Activated CD8-positive, alpha-beta T cell treated with anti-CD3 and anti-CD28 coated beads for 36 hours (primary cell): ENCODE data around the gene ANO7. TPM values are rescaled to one million over a fixed set of nuclear protein-coding genes. Genes with fewer than 3 reads are reported as not detected.

Experiments used
- ATAC-seq: fragments of 200-7000 bp; cut with Tn5 transposase; one replicate; pipeline ENCODE4 v1.10.0; 2021; ENCODE audit warnings: mild to moderate bottlenecking, moderate library complexity
- CTCF ChIA-PET: fragments of 350-600 bp; sonication (Branson Sonifier 250); formaldehyde crosslinking; loops from one replicate; lab custom pipeline; 2021; ENCODE audit warnings: antibody characterized with exemption; lab: Charles Lee
- POLR2A ChIA-PET: fragments of 350-600 bp; sonication (Branson Sonifier 250); formaldehyde crosslinking; loops from one replicate; lab custom pipeline; 2021; ENCODE audit warnings: antibody characterized with exemption; lab: Charles Lee
- DNase-seq: peaks from one replicate; pipeline ENCODE4 v3.0.0-alpha.2; 2020
- H3K27ac Mint-ChIP-seq: one replicate; pipeline ENCODE4 v1.8.0; 2021; ENCODE audit warnings: mild to moderate bottlenecking, mixed read lengths
- H3K27me3 Mint-ChIP-seq: one replicate; pipeline ENCODE4 v1.8.0; 2021; ENCODE audit warnings: mixed read lengths
- H3K36me3 Mint-ChIP-seq: one replicate; pipeline ENCODE4 v1.8.0; 2021; ENCODE audit warnings: low read depth, mixed read lengths
- H3K4me1 Mint-ChIP-seq: one replicate; pipeline ENCODE4 v1.8.0; 2021; ENCODE audit warnings: low read depth, mixed read lengths
- H3K4me3 Mint-ChIP-seq: one replicate; pipeline ENCODE4 v1.8.0; 2021; ENCODE audit warnings: mild to moderate bottlenecking, moderate library complexity, mixed read lengths
- H3K9me3 Mint-ChIP-seq: one replicate; pipeline ENCODE4 v1.8.0; 2021; ENCODE audit warnings: mixed read lengths
- CTCF ChIP-seq: fragments of 200-600 bp; IDR thresholded peaks from one replicate; pipeline ENCODE4 v1.8.0; 2022; ENCODE audit warnings: antibody characterized with exemption, mild to moderate bottlenecking
- intact Hi-C: fragments of 100-400 bp; cut with micrococcal nuclease; formaldehyde crosslinking; loops from one replicate; pipeline ENCODE4 v1.10.0; 2022
- total RNA-seq, 2 experiments: library from RNA; stranded (reverse); gene quantifications; one replicate each; pipeline ENCODE4 v1.2.3, GENCODE V29; 2021

ANO7 gene
- 1 to 10 TPM; 5.1 to 5.4 TPM for total RNA-seq

GRCh38 chr2:241188361-241189092 is at the start of gene ANO7:
ANO7 (plus strand) TSS chr2:241188677; CDS start chr2:241190064, 1,387 bp downstream.
- TF ChIP-seq CTCF: no peak
- no peaks in the 10 kb centered on the region for H3K27me3 Mint-ChIP-seq
- intact Hi-C loops: no loop called here
- no peak within 1 kb of the TSS for H3K27ac Mint-ChIP-seq
- DNase-seq (no peak), ATAC-seq (no peak)
- no peaks in the 10 kb centered on the region for H3K4me1 Mint-ChIP-seq
- no peaks in the 10 kb centered on the region for H3K9me3 Mint-ChIP-seq
- CTCF ChIA-PET: no interaction called here
- POLR2A ChIA-PET: no interaction called here
- H3K36me3 Mint-ChIP-seq: no peaks in the 10 kb centered on the region
- H3K4me3 Mint-ChIP-seq: no peak within 1 kb of the TSS

- ChIA-PET POLR2A (no interaction called here), CTCF (no interaction called here)
- Mint-ChIP-seq H3K4me1 (no peaks in the 10 kb centered on the region), H3K36me3 (peaks cover 17% of the 10 kb centered on the region), H3K9me3 (no peaks in the 10 kb centered on the region), H3K27ac (no peak overlapping the region), H3K4me3 (no peak overlapping the region), H3K27me3 (no peaks in the 10 kb centered on the region)
- intact Hi-C loops: loop anchor here (10.0 kb wide), 1 partner anchor 55 kb away; no protein-coding TSS in a partner anchor
- DNase-seq (no peak), ATAC-seq (no peak)
- no peak for TF ChIP-seq CTCF
These were observed 48.7 kb upstream of the ANO7 start for GRCh38 chr2:241139531-241140444.

GRCh38 chr2:241140445-241140840 is 48.0 kb upstream of the ANO7 start:
- intact Hi-C loops: loop anchor here (10.0 kb wide), 1 partner anchor 56 kb away; no protein-coding TSS in a partner anchor
- H3K36me3 Mint-ChIP-seq: peaks cover 17% of the 10 kb centered on the region
- no peaks in the 10 kb centered on the region for H3K9me3 Mint-ChIP-seq
- no peaks in the 10 kb centered on the region for H3K4me1 Mint-ChIP-seq
- CTCF ChIA-PET: no interaction called here
- no peak for ATAC-seq
- no peak overlapping the region for H3K4me3 Mint-ChIP-seq
- H3K27ac Mint-ChIP-seq: no peak overlapping the region
- POLR2A ChIA-PET: no interaction called here
- no peak for TF ChIP-seq CTCF
- DNase-seq: no peak
- H3K27me3 Mint-ChIP-seq: no peaks in the 10 kb centered on the region

GRCh38 chr2:241141214-241141770 is 47.2 kb upstream of the ANO7 start:
- ChIA-PET POLR2A (interaction anchor here (1.2 kb wide), 1 partner anchor 10 kb away, joined by 4 read pairs; no protein-coding TSS in a partner anchor), CTCF (no interaction called here)
- no peak for DNase-seq
- intact Hi-C loops: loop anchor here (10.0 kb wide), 1 partner anchor 56 kb away; no protein-coding TSS in a partner anchor
- no peak overlapping the region for H3K27ac Mint-ChIP-seq
- ATAC-seq: no peak
- peaks cover 17% of the 10 kb centered on the region for H3K36me3 Mint-ChIP-seq
- peaks cover 2% of the 10 kb centered on the region for H3K4me1 Mint-ChIP-seq
- TF ChIP-seq CTCF: no peak
- no peak overlapping the region for H3K4me3 Mint-ChIP-seq
- no peaks in the 10 kb centered on the region for H3K27me3 Mint-ChIP-seq
- no peaks in the 10 kb centered on the region for H3K9me3 Mint-ChIP-seq
